ENCODE results near the gene AIDA.

DNA sequence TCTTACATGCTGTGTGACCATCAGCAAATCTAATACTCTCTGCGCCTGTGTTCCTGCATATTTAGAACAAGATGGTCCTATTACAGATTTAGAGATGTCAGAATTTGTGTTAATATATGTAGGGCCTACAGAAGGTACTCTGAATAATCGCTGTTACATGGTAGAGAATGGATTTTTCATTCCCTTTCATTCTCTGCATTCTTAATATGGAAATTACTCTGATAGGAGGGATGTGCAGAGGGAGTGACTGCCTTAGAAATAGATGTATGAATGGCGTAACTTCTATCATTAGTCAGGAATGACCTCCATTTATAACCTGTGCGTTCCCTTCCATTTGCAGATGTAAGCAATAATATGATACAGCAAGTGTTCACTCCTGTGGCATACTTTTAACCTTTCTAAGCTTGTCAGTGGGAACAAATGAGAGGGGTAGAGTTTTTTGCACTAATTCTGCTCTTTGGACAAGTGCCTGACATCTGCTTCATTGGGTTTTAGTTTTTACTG, 48.8 kb downstream of the AIDA start:
- TF ChIP-seq, protein P1, sequence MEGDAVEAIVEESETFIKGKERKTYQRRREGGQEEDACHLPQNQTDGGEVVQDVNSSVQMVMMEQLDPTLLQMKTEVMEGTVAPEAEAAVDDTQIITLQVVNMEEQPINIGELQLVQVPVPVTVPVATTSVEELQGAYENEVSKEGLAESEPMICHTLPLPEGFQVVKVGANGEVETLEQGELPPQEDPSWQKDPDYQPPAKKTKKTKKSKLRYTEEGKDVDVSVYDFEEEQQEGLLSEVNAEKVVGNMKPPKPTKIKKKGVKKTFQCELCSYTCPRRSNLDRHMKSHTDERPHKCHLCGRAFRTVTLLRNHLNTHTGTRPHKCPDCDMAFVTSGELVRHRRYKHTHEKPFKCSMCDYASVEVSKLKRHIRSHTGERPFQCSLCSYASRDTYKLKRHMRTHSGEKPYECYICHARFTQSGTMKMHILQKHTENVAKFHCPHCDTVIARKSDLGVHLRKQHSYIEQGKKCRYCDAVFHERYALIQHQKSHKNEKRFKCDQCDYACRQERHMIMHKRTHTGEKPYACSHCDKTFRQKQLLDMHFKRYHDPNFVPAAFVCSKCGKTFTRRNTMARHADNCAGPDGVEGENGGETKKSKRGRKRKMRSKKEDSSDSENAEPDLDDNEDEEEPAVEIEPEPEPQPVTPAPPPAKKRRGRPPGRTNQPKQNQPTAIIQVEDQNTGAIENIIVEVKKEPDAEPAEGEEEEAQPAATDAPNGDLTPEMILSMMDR (conservative IDR thresholded peaks at IDR 0.05), result no peak
- TF ChIP-seq ZFX (IDR thresholded peaks at IDR 0.05), result no peak
